Measurements from ENCODE around the gene LCN6. TPM values are rescaled to one million over a fixed set of nuclear protein-coding genes. Genes with fewer than 3 reads are reported as not detected.

Gene LCN6
- total RNA-seq, 1 experiment from 2014 or later: not detected

GRCh38 chr9:136707011-136707410 lies 41.3 kb downstream of the LCN6 start (continued):
- TF ChIP-seq E2F1 (CRISPR knock-in tag; IDR thresholded peaks at IDR 0.05): no peak
- no peak for TF ChIP-seq SMAD3 (CRISPR knock-in tag; IDR thresholded peaks at IDR 0.05; ENCODE audit: borderline replicate concordance)
- TF ChIP-seq, protein P1, sequence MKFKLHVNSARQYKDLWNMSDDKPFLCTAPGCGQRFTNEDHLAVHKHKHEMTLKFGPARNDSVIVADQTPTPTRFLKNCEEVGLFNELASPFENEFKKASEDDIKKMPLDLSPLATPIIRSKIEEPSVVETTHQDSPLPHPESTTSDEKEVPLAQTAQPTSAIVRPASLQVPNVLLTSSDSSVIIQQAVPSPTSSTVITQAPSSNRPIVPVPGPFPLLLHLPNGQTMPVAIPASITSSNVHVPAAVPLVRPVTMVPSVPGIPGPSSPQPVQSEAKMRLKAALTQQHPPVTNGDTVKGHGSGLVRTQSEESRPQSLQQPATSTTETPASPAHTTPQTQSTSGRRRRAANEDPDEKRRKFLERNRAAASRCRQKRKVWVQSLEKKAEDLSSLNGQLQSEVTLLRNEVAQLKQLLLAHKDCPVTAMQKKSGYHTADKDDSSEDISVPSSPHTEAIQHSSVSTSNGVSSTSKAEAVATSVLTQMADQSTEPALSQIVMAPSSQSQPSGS (CRISPR knock-in tag; IDR thresholded peaks at IDR 0.05; ENCODE audit: borderline replicate concordance, low read depth): no peak
- no peak for TF ChIP-seq TEAD1 (CRISPR knock-in tag; IDR thresholded peaks at IDR 0.05)
- no peak for TF ChIP-seq ATF6 (CRISPR knock-in tag; IDR thresholded peaks at IDR 0.05)
- no peak for TF ChIP-seq ZNF263 (CRISPR knock-in tag; IDR thresholded peaks at IDR 0.05; ENCODE audit: low read depth)
- TF ChIP-seq STAT6 (CRISPR knock-in tag; conservative IDR thresholded peaks at IDR 0.05; ENCODE audit: low read depth): no peak
- no peak for TF ChIP-seq SP1 (CRISPR knock-in tag; conservative IDR thresholded peaks at IDR 0.05)

GRCh38 chr9:136705564-136705963 lies 42.8 kb downstream of the LCN6 start:
- no peak overlapping the region for H3K27ac Mint-ChIP-seq
- ATAC-seq: no peak
- no peaks in the 10 kb centered on the region for H3K36me3 Mint-ChIP-seq
- no peak overlapping the region for H3K4me3 Mint-ChIP-seq
- H3K27me3 Mint-ChIP-seq (ENCODE audit: low read depth): peaks cover 22% of the 10 kb centered on the region
- POLR2A ChIA-PET: interaction anchor here (0.7 kb wide), 1 partner anchor 30 kb away, joined by 6 read pairs; no protein-coding TSS in a partner anchor
- CTCF ChIA-PET: interaction anchor here (0.7 to 1.2 kb wide), 3 partner anchors 22 to 273 kb away, joined by 3 read pairs; no protein-coding TSS in a partner anchor
- no peaks in the 10 kb centered on the region for H3K9me3 Mint-ChIP-seq
- H3K4me1 Mint-ChIP-seq: no peaks in the 10 kb centered on the region; the same call in 1 of the 2 replicates
- no peak for DNase-seq (ENCODE audit: low spot score)
- TF ChIP-seq, protein P2, sequence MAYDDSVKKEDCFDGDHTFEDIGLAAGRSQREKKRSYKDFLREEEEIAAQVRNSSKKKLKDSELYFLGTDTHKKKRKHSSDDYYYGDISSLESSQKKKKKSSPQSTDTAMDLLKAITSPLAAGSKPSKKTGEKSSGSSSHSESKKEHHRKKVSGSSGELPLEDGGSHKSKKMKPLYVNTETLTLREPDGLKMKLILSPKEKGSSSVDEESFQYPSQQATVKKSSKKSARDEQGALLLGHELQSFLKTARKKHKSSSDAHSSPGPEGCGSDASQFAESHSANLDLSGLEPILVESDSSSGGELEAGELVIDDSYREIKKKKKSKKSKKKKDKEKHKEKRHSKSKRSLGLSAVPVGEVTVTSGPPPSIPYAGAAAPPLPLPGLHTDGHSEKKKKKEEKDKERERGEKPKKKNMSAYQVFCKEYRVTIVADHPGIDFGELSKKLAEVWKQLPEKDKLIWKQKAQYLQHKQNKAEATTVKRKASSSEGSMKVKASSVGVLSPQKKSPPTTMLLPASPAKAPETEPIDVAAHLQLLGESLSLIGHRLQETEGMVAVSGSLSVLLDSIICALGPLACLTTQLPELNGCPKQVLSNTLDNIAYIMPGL (CRISPR knock-in tag; IDR thresholded peaks at IDR 0.05): no peak
- TF ChIP-seq, protein P3, sequence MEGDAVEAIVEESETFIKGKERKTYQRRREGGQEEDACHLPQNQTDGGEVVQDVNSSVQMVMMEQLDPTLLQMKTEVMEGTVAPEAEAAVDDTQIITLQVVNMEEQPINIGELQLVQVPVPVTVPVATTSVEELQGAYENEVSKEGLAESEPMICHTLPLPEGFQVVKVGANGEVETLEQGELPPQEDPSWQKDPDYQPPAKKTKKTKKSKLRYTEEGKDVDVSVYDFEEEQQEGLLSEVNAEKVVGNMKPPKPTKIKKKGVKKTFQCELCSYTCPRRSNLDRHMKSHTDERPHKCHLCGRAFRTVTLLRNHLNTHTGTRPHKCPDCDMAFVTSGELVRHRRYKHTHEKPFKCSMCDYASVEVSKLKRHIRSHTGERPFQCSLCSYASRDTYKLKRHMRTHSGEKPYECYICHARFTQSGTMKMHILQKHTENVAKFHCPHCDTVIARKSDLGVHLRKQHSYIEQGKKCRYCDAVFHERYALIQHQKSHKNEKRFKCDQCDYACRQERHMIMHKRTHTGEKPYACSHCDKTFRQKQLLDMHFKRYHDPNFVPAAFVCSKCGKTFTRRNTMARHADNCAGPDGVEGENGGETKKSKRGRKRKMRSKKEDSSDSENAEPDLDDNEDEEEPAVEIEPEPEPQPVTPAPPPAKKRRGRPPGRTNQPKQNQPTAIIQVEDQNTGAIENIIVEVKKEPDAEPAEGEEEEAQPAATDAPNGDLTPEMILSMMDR (IDR thresholded peaks at IDR 0.05): no peak
- TF ChIP-seq GTF2I (CRISPR knock-in tag; conservative IDR thresholded peaks at IDR 0.05) (no peak), GABPB1 (CRISPR knock-in tag; IDR thresholded peaks at IDR 0.05) (no peak), OVOL2 (CRISPR knock-in tag; IDR thresholded peaks at IDR 0.05; ENCODE audit: borderline replicate concordance) (no peak), ZNF232 (CRISPR knock-in tag; IDR thresholded peaks at IDR 0.05) (no peak), NFE2L1 (CRISPR knock-in tag; IDR thresholded peaks at IDR 0.05) (no peak), JUN (CRISPR knock-in tag; IDR thresholded peaks at IDR 0.05) (no peak), ZNF416 (CRISPR knock-in tag; IDR thresholded peaks at IDR 0.05) (no peak), E2F1 (CRISPR knock-in tag; IDR thresholded peaks at IDR 0.05) (no peak), NR1H2 (CRISPR knock-in tag; IDR thresholded peaks at IDR 0.05) (no peak), HMGA2 (CRISPR knock-in tag; IDR thresholded peaks at IDR 0.05) (no peak), ZNF512 (CRISPR knock-in tag; IDR thresholded peaks at IDR 0.05; ENCODE audit: borderline replicate concordance) (no peak)
- TF ChIP-seq, protein P4, sequence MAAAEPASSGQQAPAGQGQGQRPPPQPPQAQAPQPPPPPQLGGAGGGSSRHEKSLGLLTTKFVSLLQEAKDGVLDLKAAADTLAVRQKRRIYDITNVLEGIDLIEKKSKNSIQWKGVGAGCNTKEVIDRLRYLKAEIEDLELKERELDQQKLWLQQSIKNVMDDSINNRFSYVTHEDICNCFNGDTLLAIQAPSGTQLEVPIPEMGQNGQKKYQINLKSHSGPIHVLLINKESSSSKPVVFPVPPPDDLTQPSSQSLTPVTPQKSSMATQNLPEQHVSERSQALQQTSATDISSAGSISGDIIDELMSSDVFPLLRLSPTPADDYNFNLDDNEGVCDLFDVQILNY (CRISPR knock-in tag; IDR thresholded peaks at IDR 0.05): no peak

All from WTC11 (cell line).